A549 treated with CpdA at 1 μM for 4 hours (cell line): ENCODE data around the gene KMT2B. TPM values are rescaled to one million over a fixed set of nuclear protein-coding genes. Genes with fewer than 3 reads are reported as not detected.

ENCODE experiments used
- total RNA-seq: library from RNA; stranded (reverse); fragments of 200-300 nt; extraction: Qiagen RNA extraction; gene quantifications from 5 replicates; pipeline ENCODE4 v1.2.3, GENCODE V29; 2022; ENCODE audit warnings: low read depth

Gene KMT2B, protein sequence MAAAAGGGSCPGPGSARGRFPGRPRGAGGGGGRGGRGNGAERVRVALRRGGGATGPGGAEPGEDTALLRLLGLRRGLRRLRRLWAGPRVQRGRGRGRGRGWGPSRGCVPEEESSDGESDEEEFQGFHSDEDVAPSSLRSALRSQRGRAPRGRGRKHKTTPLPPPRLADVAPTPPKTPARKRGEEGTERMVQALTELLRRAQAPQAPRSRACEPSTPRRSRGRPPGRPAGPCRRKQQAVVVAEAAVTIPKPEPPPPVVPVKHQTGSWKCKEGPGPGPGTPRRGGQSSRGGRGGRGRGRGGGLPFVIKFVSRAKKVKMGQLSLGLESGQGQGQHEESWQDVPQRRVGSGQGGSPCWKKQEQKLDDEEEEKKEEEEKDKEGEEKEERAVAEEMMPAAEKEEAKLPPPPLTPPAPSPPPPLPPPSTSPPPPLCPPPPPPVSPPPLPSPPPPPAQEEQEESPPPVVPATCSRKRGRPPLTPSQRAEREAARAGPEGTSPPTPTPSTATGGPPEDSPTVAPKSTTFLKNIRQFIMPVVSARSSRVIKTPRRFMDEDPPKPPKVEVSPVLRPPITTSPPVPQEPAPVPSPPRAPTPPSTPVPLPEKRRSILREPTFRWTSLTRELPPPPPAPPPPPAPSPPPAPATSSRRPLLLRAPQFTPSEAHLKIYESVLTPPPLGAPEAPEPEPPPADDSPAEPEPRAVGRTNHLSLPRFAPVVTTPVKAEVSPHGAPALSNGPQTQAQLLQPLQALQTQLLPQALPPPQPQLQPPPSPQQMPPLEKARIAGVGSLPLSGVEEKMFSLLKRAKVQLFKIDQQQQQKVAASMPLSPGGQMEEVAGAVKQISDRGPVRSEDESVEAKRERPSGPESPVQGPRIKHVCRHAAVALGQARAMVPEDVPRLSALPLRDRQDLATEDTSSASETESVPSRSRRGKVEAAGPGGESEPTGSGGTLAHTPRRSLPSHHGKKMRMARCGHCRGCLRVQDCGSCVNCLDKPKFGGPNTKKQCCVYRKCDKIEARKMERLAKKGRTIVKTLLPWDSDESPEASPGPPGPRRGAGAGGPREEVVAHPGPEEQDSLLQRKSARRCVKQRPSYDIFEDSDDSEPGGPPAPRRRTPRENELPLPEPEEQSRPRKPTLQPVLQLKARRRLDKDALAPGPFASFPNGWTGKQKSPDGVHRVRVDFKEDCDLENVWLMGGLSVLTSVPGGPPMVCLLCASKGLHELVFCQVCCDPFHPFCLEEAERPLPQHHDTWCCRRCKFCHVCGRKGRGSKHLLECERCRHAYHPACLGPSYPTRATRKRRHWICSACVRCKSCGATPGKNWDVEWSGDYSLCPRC (N-terminal part only)
- total RNA-seq: 51.4 to 66.0 TPM (median 58.9 TPM) in 5 replicates

DNA sequence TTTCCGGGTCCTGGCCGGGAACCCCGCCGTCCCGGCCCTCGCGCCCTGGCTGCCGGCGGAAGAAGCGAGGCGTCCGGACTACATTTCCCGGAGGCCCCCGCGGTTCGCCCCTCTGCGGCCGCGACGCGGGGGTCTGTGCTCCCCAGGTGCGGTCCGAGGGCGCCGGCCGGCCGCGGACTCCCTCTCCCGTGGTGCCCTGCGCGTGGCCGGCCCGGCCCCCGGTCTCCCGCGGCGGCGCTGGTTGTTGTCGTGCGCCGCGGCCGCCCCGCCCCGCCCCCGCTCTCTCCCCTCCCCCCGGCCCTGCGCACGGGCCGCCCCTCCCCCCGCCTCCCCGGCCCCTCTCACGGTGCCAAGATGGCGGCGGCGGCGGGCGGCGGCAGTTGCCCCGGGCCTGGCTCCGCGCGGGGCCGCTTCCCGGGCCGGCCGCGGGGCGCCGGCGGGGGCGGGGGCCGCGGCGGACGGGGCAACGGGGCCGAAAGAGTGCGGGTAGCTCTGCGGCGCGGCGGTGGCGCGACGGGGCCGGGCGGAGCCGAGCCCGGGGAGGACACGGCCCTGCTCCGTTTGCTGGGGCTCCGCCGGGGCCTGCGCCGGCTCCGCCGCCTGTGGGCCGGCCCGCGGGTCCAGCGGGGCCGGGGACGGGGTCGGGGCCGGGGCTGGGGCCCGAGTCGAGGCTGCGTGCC is at the start of gene KMT2B:
TSS of gene KMT2B (plus strand) at position 339 of the 680 bp plus-strand sequence. CDS start at position 355, 16 bp downstream.

GRCh38 chr19:35704218-35704617 is 13.6 kb upstream of the KMT2B start, which contains the start of gene ZBTB32:
ZBTB32 (plus strand) TSS chr19:35704558; CDS start chr19:35714627, 10,069 bp downstream.

DNA sequence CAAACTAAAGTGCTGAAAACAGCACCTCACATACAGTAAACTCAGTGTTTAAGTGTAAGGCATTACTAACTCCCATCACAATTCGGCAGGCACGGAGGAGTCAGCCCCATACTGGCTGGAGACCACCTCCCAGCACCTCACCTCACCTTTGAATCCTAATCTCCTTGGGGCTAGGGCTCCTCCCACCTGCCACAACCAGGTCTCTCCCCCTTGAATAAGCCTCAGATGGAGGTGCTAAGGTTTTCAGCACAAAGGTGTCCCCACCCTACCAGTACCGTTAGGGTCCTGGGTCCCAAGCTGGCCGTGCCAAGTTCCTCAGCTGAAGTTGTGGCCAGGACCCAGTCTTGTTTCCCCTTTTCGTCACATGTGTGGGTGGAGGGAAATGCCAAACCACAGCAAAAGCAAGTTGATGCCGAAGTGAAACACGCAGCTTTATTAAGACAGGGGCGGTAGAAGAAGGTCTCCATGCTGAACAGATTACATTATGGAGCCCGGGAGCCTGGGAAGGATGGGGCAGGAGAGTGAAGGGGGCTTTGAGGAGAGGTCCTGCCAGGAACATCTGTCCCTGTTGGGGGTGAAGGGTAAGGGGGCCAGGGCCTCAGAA is 24.4 kb downstream of the KMT2B start, which contains the start of gene IGFLR1:
TSS of gene IGFLR1 (minus strand) at position 332 of the 604 bp plus-strand sequence. CDS start 1,272 bp downstream, outside the sequence.

DNA sequence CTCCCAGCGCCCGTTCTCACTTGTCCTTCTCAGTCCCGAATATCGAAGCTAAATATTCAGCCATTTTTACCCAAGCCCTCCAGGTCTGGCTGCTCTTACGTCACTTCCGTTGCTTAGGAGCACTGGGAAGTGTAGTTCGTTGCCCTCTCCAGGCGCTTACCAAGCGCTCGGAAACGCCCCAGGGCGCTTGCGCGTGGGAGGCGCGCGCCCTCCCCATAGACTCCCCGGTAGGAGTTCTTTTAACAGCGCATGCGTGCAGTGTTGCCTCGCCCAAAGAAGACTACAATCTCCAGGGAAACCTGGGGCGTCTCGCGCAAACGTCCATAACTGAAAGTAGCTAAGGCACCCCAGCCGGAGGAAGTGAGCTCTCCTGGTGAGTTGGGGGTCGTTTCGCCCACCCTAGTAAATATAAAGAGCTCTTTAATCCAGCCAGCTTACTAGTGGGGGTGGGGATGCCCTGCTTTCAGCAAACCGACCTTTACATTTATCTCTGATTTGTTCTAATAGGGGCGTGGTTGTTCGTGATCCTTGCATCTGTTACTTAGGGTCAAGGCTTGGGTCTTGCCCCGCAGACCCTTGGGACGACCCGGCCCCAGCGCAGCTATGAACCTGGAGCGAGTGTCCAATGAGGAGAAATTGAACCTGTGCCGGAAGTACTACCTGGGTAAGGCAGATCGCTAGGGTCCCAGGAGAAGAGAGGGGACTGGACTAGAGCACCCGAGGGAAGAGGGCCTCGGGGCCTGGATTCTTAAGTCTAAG is 27.7 kb downstream of the KMT2B start, which contains the start of the genes PSENEN and U2AF1L4:
TSS of gene PSENEN (plus strand) at position 324 of the 759 bp plus-strand sequence. CDS start at position 604, 280 bp downstream.
TSS of gene U2AF1L4 (minus strand) at position 91 of the 759 bp plus-strand sequence. CDS start at position 64, 27 bp downstream.

GRCh38 chr19:35748106-35749020 is 30.6 kb downstream of the KMT2B start, which contains the start of gene LIN37:
LIN37 (plus strand) TSS chr19:35748576; CDS start chr19:35748725, 149 bp downstream.

DNA sequence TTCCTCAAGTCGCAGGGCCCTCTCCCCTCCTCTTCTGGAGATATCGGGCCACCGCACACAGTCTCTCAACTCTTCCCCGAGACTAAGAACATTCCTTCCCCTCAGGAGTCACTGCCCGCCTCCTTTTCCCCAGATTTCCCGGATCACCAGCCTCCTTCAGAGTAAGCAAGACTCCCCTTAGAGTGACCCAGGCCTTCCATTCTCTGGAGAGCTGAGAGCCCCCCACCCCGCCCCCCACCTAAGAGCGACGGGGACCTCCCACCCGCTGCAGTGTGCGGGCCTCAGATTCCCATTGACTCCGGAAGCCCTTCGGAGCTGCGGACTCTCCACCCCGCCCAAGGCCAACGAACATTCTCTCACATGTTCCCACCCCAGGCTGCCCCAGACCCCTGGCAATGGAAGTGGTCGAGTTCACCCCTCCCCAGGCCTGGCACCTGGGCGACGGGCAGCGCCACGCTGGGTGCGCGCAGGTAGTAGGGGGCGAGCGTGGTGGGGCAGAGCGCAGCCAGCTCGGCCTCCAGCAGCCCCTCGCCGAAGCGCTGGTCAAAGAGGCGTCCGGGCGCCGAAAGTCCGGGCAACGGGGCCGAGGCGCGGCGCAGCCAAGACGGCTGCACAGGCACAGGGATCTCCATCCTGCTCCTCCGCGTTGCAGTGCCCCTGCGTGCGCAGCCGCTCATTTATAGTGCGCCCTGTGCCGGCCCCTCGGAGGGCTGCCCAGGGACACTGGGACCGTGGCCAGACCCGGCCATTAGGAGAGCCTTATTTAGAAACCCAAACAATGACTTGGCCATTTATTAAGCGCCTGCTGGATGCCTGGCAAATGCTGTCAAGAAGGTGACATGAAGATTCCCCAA is 38.8 kb downstream of the KMT2B start, which contains the start of gene HSPB6:
TSS of gene HSPB6 (minus strand) at position 653 of the 854 bp plus-strand sequence. CDS start at position 632, 21 bp downstream.

DNA sequence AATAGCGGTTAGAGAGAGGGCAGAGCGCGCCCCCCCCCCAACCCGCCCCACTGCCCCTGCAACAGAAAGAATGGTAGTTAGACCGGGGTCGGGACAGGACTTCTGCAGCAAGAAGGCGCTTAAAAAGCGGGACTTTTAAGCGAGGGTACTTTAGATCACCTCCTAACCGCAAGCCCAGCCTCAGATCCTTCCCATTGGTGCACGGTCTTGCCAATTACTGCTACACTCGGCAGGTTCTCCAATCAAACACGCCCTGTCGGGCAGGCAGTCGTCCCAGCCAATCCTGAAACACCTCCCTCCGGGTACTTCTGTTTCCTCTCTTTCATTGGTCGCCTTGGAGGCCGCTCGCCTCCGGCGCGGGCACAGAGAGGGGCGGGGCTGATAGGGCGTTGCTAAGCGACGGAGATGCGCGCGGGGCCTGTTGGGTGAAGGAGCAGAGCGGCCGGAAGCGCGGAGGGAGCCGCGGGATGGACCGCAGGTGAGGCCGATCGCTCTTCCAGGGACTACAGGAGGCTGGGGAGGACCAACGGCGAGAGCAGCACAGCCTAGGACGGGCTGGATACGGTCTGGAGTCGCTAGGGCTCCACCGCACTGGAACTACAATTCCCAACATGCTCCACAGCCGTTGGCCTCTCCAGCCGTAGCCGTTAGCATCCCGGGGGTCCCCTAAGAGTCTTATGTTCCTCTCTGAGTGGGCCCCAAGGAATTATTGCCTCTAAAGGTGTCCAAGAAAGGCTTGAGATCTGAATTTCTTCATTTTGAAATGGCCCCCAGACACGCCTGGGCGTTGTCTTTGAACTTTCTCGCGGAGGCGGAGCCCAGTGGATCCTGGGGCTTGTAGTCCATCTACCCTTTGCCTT is 40.2 kb downstream of the KMT2B start, which contains the start of gene PROSER3:
TSS of gene PROSER3 (plus strand) at position 428 of the 860 bp plus-strand sequence. CDS start at position 468, 40 bp downstream.

GRCh38 chr19:35775298-35776101 is 57.7 kb downstream of the KMT2B start, which contains the start of gene ARHGAP33:
ARHGAP33 (plus strand) TSS chr19:35775564; CDS start chr19:35775659, 95 bp downstream.

Other genes starting within 250 kb of the KMT2B start
- gene KRTDAP, start 227.5 kb upstream of the KMT2B start, total RNA-seq: not detected in 5 replicates
- gene DMKN, start 204.4 kb upstream of the KMT2B start, total RNA-seq: 30.7 to 39.2 TPM (median 32.3 TPM) in 5 replicates
- 3.3 to 4.8 TPM (median 3.7 TPM) in 5 replicates for gene SBSN, start 189.7 kb upstream of the KMT2B start, total RNA-seq
- not detected in 5 replicates for gene GAPDHS, start 184.5 kb upstream of the KMT2B start, total RNA-seq
- gene TMEM147, start 172.4 kb upstream of the KMT2B start, total RNA-seq: 333 to 446 TPM (median 432 TPM) in 5 replicates
- 0.01 TPM in 1 of 5 replicates, not detected in the others for gene ATP4A, start 154.3 kb upstream of the KMT2B start, total RNA-seq
- gene PMIS2, start 131.8 kb upstream of the KMT2B start, total RNA-seq: not detected in 5 replicates
- 12.9 to 17.2 TPM (median 14.8 TPM) in 5 replicates for gene HAUS5, start 105.3 kb upstream of the KMT2B start, total RNA-seq
- 143 to 210 TPM (median 201 TPM) in 5 replicates for gene RBM42, start 89.0 kb upstream of the KMT2B start, total RNA-seq
- gene ETV2, start 76.3 kb upstream of the KMT2B start, total RNA-seq: 1.5 to 2.6 TPM (median 2.4 TPM) in 5 replicates
- gene COX6B1, start 69.7 kb upstream of the KMT2B start, total RNA-seq: 1,280 to 1,484 TPM (median 1,422 TPM) in 5 replicates
- 0.62 to 1.1 TPM (median 0.86 TPM) in 5 replicates for gene UPK1A, start 51.5 kb upstream of the KMT2B start, total RNA-seq
- not detected in 5 replicates for gene ZBTB32, start 13.4 kb upstream of the KMT2B start, total RNA-seq
- gene IGFLR1, start 24.4 kb downstream of the KMT2B start, total RNA-seq: 9.3 to 12.6 TPM (median 11.0 TPM) in 5 replicates
- gene U2AF1L4, start 27.4 kb downstream of the KMT2B start, total RNA-seq: 26.6 to 28.4 TPM (median 27.0 TPM) in 5 replicates
- gene PSENEN, start 27.6 kb downstream of the KMT2B start, total RNA-seq: 278 to 327 TPM (median 289 TPM) in 5 replicates
- 17.4 to 27.7 TPM (median 23.3 TPM) in 5 replicates for gene LIN37, start 30.6 kb downstream of the KMT2B start, total RNA-seq
- gene HSPB6, start 39.0 kb downstream of the KMT2B start, total RNA-seq: 0.26 to 0.50 TPM (median 0.38 TPM) in 5 replicates
- 23.9 to 34.7 TPM (median 27.4 TPM) in 5 replicates for gene PROSER3, start 40.2 kb downstream of the KMT2B start, total RNA-seq
- 3.5 to 8.1 TPM (median 5.6 TPM) in 5 replicates for gene ARHGAP33, start 57.6 kb downstream of the KMT2B start, total RNA-seq
- 0.17 to 0.50 TPM (median 0.25 TPM) in 5 replicates for gene PRODH2, start 94.8 kb downstream of the KMT2B start, total RNA-seq
- gene NPHS1, start 134.5 kb downstream of the KMT2B start, total RNA-seq: 0.41 to 0.83 TPM (median 0.49 TPM) in 5 replicates
- gene KIRREL2, start 138.9 kb downstream of the KMT2B start, total RNA-seq: 0.47 to 0.65 TPM (median 0.51 TPM) in 5 replicates
- gene APLP1, start 150.6 kb downstream of the KMT2B start, total RNA-seq: 66.5 to 99.5 TPM (median 89.7 TPM) in 5 replicates
- 6.9 to 9.4 TPM (median 8.2 TPM) in 5 replicates for gene NFKBID, start 182.5 kb downstream of the KMT2B start, total RNA-seq
- gene HCST, start 184.5 kb downstream of the KMT2B start, total RNA-seq: 0.40 to 0.81 TPM (median 0.57 TPM) in 4 of 5 replicates, not detected in the other
- not detected in 5 replicates for gene TYROBP, start 190.3 kb downstream of the KMT2B start, total RNA-seq
- 16.7 to 26.3 TPM (median 20.5 TPM) in 5 replicates for gene LRFN3, start 218.4 kb downstream of the KMT2B start, total RNA-seq